Left hindlimb (tissue), 1 donor: ENCODE data around the gene SLC25A29.

Experiments
- DNase-seq: peaks from one replicate; pipeline ENCODE4 v3.0.0-alpha.2; 2018

Gene SLC25A29

GRCh38 chr14:100279133-100279532, 27.1 kb downstream of the SLC25A29 start:
- DNase-seq: no peak

DNA sequence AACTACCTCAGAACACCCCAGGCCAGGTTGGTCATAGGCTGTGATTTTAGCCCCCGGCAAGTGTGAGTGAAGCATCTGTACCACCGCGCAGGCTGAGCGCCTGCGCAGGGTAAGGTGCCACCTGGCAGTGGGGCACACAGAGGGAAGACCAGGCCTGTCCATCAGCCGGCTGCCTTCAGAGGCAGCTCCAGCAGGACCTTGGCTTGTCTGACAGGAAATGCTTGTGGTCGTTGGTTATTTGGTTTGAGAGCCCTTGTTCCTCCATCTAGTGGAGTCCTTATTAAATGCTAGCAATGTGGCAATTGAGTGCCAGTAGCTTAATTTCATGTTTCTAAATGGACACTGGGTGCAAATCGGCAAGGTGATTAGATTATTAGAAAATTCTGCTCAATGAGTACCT, 27.5 kb downstream of the SLC25A29 start:
- DNase-seq: no peak

GRCh38 chr14:100275214-100275613, 31.0 kb downstream of the SLC25A29 start:
- DNase-seq: no peak

DNA sequence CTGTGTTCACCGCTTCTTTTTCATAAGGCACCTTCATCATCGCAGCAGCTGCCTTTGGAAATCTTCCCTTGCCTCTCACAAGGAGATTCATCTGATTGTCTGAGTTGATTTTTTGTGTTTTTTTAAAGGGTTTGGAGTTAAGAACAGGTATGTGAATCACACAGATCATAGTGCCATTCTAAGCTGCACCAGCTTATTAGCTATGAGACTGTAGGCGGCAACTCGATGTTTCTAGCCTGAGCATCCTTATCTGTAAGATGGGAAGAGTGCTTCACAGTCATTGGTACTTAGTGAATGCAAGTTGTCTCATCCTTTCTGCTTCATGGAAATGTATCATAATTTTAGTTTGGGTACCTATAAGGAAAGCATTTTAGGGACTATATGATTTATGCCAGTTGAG, 32.0 kb downstream of the SLC25A29 start:
- DNase-seq: no peak

- DNase-seq: no peak
These were observed 34.9 kb downstream of the SLC25A29 start for GRCh38 chr14:100271247-100271939.

DNA sequence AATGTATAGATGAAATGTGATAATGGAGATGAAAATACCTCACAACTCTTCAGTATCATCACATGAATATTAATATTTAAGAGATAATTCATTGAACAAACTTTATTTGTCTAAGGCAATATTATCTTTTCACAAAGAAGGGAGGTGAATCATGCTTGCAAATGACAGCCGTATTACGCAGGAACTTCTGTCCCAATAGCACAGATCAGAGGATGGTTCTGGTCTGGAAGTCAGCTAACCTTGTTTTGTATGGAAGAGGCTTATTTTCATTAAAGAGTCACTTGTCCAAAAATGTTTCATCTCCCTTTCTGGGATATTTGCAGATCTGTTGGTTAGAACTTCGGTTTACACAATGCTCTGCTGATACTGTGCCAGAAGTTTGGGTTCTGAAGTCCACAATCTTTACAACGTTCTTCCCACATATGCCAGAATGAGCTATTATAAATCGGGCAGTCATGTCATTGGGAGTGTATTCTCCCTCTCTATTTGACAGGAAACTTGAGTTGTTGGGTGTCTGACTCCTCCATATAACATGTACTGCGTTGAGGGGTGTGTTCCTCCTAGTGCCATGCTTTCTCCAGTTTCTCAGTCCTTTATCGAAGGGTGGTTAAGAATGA, 37.5 kb downstream of the SLC25A29 start:
- no peak for DNase-seq

DNA sequence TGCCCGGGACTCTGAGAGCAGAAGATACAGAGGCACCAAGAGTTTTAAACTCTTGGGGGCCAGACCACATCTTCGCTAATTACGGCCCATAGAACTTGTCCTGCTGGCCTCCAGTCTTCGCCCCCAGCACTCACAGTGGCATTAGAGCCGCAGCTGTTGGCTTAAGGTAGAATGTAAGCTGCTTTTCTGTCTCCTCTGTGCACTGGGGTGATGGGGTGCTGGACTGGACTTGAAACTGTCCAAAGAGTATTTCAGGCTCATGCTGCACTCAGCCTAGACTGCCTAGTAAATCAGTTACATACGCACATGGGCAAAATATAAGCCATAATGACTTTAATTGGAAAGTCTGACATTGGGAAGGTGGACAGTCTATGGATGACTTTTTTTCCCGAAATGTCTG, 38.3 kb downstream of the SLC25A29 start:
- no peak for DNase-seq

DNA sequence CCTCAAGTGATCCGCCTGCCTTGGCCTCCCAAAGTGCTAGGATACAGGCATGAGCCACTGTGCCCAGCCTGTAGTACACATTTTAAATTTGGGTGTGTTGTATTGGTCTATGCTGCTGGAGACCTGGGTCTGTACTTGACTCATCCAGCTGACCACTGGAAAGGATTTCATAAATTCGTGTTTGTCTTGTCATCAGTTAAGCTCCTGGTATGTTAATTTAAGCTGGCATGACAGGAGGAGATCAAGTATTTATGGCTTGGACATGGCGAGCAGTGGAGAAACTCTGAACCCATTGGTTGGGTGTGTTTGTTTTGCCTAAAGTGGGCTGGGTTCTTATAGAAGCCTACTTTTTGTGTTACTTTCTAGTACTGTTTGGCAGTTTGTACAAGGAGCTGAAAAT, 43.1 kb downstream of the SLC25A29 start:
- no peak for DNase-seq

GRCh38 chr14:100262545-100262944, 43.7 kb downstream of the SLC25A29 start:
- DNase-seq: no peak

GRCh38 chr14:100261621-100262020, 44.6 kb downstream of the SLC25A29 start:
- no peak for DNase-seq

- no peak for DNase-seq
These were observed 49.8 kb downstream of the SLC25A29 start for GRCh38 chr14:100256339-100256895.

DNA sequence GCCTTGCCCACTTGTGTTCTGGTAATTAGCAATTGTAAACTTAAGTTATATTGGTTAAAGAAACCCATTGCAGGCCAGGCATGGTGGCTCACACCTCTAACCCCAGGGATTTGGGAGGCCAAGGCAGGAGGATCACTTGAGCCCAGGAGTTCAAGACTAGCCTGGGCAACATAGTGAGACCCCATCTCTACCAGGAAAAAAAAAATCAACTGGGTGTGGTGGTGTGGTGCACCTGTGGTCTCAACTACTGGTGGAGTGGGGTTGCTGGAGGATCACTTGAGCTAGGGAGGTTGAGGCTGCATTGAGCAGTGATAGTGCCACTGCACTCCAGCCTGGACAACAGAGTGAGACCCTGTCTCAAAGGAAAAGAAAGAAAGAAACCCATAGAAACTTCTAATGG, 53.6 kb downstream of the SLC25A29 start:
- no peak for DNase-seq

DNA sequence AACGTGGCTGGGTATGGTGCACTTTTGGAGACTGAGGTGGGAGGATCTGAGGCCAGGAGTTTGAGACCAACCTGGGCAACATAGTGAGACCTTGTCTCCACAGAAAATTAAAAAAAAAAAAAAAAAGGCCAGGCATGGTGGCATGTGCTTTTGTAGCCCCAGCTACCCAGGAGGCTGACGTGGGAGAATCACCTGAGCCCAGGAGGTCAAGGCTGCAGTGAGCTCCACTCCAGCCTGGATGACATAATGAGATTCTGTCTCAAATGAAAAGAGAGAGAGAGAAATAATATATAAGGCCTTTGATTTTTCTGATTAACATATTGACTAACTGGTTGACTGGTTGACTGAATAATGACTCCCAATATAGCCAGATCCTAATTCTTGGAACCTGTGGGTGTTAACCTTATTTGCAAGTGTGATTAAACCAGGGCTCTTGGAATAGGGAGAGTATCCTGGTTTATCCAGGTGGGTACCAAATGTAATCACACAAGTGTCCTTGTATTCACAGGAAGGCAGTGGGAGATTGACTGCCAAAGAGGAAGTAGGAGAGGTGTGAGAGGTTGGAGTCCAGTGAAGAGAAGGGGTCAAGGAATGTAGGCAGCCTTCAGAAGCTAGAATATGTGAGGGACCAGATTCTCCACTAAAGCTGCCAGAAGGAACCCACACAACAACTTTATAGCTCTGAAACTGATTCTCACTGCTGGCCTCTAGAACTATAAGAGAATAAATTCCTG, 55.3 kb downstream of the SLC25A29 start:
- DNase-seq: no peak

DNA sequence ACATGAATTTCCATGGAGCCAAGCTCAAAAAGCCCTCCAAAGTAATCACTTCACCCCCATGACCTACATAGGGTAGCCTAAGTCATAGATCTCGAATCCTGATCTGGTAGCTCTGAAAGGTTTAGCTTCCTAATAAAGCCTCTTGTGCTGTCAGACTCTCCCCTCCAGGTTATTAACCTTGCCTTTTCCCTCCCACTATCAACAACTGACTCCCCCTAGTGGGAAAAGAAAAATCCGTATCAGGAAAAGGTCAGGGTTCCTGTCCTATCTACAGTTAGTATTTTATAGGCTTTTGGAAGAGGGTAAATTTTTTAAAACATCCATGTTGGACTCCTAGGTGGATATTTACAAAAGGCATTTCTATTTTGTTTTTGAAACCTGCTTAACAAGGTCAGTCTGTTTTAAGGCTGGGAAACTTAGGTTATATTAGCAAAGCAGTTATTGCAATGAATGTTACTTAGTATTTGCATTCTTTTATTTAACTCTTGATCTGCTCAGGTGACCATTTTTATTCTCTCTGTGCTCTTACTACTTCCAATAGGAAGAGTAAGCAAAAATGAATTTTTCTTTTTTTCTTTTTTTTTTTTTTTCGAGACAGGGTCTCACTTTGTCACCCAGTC, 59.3 kb downstream of the SLC25A29 start:
- DNase-seq: no peak

DNA sequence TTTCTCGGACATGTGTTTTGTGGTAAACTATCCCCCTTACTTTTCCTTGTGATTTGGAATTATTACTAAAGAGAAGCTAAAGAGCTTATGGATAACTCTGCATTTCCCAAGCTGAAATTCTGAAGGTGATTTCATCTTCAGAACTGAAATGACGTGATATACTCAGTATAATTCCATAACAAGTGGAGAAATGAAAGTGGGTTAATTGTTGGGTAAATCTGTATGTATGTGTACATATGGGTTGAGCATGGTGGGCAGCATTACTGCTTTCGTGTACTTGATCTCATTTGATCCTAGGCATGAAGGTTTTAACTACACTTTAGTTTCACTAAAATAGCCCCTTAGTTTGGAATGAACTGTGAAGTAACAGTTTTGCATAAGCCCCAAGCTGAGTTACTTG, 63.2 kb downstream of the SLC25A29 start:
- no peak for DNase-seq

- DNase-seq: no peak
These were observed 65.0 kb downstream of the SLC25A29 start for GRCh38 chr14:100241279-100241678.
